HT1080 (cell line): ENCODE measurements around the gene GSTM1. TPM values are rescaled to one million over a fixed set of nuclear protein-coding genes. Genes with fewer than 3 reads are reported as not detected.
"Not testable (repeated sequence)": the region's sequence is repeated elsewhere in the genome, so short reads cannot be mapped to it uniquely, and the experiment has no call there.

ENCODE experiments used
- DNase-seq: peaks from one replicate; pipeline ENCODE4 v3.0.0-alpha.2; 2015; ENCODE audit warnings: low read depth
- total RNA-seq: library from RNA; depleted of rRNA; stranded (reverse); fragments of >200 nt; shearing (Covaris generic); gene quantifications from 2 replicates; pipeline ENCODE4 v1.2.3, GENCODE V29; 2014

Gene GSTM1
- total RNA-seq, 1 experiment from 2014 or later = 17.0 TPM

DNA sequence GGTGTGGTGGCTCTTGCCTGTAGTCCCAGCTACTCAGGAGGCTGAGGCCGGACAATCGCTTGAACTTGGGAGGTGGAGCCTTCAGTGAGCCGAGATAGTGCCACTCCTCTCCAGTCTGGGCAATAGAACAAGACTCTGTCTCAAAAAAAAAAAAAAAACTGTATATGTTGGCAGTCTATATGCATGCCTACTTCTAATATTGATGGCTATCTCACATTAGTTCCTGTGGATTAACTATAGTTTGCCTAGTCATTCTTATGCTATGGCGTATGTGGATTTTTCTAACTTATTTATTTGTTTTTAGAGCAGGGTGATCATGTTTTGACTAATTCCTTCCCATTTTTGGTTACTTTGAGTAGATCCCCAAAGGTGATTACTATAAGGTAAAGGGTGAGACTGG is 9.4 kb downstream of the GSTM1 start:
- DNase-seq = no peak

DNA sequence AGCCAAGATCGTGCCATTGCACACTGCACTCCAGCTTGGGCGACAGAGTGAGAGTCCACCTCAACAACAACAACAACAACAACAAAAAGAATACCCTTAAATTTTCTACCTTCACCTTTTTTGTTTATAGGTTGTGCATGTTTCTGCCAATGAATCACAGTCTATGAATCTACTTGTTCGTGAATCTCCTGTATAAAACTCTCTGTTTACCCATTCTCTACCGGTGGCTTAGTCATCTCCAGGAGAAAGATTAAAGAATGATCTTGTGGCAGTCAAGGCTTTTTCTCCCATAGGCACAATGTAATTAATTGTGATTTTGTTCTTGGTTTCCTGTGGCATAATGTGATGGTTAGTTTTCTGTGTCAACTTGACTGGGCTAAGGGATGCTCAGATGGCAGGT is 10.2 kb downstream of the GSTM1 start:
- DNase-seq = not testable (repeated sequence)

DNA sequence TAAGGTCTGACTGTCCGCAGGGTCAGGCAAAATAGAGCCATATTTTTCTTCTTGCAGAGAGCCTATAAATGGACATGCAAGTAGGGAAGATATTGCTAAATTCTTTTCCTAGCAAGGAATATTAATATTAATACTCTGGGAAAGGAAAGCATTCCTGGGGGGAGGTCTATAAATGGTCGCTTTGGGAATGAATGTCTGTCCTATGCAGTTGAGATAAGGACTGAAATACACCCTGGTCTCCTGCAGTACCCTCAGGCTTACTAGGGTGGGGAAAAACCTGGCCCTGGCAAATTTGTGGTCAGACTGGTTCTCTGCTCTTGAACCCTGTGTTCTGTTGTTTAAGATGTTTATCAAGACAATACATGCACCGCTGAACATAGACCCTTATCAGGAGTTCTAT is 15.3 kb downstream of the GSTM1 start:
- DNase-seq = not testable (repeated sequence)

DNA sequence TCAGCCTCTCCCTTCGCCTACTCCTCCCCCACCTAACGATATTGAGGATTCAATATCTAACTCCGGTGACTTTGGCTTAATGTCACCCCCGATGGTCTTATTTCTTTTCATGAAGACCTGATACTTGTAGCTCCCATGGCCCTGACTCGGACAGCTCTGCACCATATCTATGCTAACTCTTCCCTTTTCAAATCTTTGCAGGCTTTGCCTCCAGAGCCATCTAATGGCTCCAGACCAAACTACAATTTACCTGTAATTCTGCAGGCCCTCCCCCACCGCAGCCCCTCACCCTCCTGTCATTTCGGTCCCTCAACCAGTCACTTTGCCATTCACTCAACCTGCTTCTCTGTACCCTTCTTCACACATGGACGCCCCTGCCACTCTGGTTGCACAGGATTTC is 16.6 kb downstream of the GSTM1 start:
- no peak for DNase-seq

DNA sequence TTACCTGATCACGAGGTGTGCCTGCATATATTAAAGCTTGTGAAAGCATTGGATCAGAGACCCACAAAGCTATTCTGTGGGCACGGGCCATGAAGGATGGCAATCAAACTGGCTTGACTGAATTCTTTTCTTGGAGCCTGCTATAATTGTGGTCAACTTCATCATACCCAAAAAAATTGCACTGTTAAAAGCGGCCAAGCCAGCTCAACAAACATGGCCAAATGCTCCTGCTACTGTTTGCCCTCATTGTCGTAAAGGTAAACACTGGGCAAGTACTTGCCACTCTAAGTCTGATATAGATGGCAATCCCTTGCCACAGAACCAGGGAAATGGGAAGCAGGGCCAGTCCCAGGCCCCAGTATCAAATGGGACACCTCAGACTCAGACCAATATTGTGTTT is 17.8 kb downstream of the GSTM1 start:
- no peak for DNase-seq

DNA sequence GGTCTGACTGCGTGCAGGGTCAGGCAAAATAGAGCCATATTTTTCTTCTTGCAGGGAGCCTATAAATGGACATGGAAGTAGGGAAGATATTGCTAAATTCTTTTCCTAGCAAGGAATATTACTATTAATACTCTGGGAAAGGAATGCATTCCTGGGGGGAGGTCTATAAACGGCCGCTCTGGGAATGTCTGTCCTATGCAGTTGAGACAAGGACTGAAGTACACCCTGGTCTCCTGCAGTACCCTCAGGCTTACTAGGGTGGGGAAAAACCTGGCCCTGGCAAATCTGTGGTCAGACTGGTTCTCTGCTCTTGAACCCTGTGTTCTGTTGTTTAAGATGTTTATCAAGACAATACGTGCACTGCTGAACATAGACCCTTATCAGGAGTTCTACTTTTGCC is 21.3 kb downstream of the GSTM1 start:
- not testable (repeated sequence) for DNase-seq

DNA sequence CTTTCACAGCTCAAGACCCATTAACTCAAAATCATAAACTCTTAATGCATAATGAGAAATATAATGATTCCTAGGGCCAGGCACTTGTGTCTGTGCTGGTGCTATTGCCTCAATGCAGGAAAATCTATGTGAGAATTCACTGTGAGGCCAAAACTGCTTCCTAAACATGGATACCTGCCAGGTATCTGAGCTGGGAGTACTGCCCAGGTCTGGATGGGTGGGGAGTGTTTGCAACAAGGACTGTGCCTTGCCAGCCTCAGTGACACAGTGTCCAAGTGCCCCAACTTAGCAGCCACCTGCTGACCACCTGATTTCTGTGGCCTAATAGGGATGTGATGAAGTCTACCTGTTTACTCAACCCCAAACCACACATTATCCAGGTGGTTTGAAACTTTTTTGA is 22.2 kb downstream of the GSTM1 start:
- not testable (repeated sequence) for DNase-seq

DNA sequence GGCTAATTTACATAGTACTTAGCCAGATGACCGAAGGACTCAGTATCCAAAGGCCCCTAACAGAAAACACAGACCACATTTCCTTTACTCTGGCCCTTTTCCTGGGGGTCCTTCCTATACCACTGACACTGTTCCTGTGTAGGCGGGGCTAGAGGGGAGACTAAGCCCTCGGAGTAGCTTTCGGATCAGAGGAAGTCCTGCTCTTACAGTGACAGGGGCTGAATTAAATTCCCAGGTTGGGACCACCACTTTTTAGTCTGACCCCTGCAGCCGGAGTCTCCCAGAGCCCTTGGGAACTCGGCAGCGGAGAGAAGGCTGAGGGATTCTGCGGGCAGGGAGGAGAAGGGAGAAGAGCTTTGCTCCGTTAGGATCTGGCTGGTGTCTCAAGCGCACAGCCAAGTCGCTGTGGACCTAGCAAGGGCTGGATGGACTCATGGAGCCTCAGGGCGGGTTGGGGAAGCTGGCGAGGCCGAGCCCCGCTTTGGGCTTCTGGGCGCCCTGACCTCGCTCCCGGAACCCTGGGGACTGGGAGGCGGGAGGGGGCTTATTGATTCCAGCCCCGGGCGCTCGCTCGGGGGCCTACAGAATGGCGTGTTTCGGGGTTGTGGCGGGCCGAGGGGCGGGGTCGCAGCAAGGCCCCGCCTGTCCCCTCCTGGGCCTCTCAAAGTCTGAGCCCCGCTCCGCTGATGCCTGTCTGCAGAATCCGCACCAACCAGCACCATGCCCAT is 24.1 kb downstream of the GSTM1 start, which contains the start of gene GSTM5:
TSS of gene GSTM5 (plus strand) at position 659 of the 728 bp plus-strand sequence. CDS start at position 721, 62 bp downstream.
- not testable (repeated sequence) for DNase-seq

DNA sequence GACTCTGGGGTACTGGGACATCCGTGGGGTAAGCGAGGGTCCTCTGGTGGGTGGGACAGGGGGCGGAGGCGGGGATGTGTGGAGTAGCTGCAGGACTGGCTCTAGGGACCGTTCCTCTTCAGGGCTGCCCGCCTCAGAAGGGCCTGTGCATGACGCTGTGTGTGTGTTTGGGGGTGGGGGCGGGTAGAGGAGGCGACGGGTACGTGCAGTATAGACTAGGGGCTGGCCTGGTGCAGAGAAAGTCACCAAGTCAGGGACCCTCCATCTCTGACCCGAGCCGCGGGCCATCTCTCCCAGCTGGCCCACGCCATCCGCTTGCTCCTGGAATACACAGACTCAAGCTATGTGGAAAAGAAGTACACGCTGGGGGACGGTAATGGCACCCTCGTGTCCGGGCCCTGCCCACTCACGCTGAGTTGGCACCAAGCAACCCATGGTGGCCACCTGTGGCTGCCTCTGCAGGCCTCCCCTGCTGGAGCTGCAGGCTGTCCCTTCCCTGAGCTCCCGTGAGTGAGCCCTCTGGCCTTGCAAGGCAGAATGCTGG is 24.8 kb downstream of the GSTM1 start:
- DNase-seq = no peak

DNA sequence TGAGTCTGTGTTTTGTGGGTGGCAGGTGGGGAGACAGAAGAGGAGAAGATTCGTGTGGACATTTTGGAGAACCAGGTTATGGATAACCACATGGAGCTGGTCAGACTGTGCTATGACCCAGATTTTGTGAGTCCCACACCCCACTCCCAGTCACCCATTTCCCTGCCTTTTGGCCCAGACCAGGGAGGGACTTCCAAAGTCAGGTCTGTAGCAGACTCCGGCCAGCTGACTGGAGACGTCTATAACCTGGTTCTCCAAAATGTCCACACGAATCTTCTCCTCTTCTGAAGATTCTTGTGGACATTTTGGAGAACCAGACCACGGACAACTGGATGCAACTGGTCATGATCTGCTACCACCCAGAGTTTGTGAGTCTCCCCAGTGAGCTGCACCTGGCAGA is 26.0 kb downstream of the GSTM1 start:
- DNase-seq = no peak

DNA sequence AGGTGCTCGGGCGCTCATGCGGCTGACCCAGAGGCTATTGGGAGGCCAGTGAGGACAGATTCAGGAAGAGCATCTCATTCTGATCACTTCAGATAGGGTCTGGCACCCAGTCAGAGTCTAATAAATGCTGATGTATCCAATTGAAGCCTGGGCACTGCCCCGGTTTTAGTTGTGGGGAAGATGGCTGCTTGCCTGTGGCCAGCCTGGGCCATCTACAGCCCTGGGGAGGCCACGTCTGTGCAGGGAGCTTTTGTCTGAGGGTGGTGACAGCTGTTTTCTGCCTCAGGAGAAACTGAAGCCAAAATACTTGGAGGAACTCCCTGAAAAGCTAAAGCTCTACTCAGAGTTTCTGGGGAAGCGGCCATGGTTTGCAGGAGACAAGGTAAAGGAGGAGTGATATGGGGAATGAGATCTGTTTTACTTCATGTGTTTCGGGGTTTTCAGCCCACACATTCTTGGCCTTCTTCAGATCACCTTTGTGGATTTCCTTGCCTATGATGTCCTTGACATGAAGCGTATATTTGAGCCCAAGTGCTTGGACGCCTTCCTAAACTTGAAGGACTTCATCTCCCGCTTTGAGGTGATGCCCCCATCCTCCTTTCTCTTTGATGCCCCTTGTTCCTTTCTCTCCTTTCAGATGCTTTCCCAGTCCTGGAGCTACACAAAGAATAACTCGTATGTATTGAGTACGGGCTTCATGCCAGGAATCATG is 27.2 kb downstream of the GSTM1 start:
- no peak for DNase-seq

DNA sequence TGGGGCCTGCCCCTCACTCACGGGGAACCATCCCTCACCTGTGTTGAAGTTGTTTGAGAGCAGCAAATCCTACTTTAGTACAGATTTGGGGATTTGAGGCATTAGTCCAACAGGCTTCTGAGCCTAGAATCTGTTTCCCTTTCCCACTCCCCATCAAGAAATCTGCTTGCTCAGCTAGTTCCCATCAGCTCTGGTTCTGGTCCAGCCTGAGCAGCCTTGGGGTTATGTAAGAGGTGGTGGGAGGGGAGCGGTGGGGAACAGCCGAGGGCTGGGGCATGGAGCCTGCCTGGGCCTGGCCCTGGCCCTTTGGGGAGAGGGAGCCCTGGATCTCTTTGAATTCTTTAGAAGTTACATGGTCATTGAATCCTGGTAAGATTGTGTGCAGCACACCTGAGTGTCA is 28.5 kb downstream of the GSTM1 start:
- DNase-seq = no peak

DNA sequence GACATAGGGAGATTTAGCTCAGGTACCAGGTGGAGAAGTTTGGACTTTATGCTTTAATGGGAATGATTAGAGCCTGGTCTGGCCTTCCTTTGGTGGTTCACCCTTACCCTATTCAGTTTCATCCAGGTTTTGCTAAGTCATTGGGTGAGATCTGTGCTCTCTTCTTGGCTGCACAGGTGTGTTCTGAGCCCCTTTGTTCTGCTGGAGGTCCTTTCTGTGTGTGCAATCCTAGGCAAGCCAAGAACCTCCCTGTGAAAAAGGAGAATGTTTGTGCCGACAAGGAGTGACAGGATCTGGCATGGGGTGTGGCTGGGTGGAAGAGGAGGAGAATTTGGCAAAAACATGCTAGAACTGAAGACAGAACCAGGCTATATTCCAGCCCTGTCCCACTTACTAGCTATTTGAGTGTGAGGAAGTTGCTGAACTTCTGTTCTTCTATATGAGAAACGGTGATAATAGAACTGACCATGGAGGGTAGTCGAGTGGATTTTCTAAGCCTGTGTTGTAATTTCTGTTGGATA is 29.0 kb downstream of the GSTM1 start:
- no peak for DNase-seq

DNA sequence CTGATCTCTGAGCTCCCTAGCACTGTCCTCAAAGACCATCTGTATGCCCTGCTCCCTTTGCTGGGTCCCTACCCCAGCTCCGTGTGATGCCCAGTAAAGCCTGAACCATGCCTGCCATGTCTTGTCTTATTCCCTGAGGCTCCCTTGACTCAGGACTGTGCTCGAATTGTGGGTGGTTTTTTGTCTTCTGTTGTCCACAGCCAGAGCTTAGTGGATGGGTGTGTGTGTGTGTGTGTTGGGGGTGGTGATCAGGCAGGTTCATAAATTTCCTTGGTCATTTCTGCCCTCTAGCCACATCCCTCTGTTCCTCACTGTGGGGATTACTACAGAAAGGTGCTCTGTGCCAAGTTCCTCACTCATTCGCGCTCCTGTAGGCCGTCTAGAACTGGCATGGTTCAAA is 30.1 kb downstream of the GSTM1 start:
- no peak for DNase-seq

DNA sequence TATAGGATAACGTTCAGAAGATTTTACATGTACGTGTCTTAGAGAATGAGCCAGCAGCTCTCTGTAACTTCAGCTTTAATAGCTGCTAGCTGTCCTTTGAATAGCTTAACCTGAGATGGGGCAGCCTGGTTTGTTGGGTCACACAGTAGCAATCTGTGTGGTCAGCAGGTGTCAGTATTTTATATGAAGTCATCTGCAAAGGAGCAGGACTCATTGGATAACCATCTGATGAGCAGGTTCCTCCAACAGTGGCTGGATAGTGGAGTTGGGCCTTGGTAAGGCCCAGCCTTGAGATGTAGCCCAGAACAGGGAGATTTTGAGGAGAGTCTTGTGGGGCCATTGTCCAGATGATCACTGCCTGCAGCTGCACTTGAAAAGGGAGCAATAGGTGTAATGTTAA is 30.9 kb downstream of the GSTM1 start:
- peak; percentile 56 for DNase-seq

DNA sequence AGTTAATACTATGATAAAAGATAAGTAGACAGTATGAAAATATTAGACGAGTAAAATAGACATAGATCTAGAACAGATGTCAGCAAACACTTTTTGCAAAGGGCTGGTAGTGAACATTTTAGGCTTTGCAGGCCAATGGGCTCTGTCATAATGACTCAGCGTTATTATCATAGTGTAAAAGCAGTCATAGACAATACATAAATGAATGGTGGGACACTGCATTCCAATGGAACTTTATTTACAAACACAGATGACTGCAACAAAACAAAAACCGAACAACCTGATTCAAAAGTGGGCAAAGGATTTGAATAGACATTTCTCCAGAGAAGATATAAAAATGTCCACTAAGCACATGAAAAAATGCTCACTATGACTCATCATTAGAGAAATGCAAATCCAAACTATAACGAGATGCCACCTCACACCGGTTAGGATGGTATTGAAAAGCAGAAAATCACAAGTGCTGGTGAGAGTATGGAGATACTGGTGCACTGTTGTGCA is 31.8 kb downstream of the GSTM1 start:
- DNase-seq = peak; percentile 62

DNA sequence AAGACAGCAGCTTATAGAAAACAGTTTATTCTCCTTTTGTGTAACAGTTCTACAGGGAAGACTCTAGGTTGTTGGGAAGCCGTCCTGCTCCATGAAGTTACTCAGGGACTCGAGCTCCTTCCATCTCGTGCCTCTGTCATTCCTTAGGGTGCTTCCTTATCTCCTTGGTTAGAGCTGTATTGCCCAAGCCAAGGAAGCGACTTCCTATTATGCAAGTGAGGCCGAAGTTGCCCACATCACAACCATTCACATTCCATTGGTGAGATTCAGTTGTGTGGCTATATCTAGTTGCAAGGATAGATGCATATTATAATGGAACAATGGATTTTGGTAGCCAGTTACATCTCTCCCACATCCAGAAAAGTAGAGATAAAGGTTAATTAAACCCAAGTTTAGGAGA is 33.4 kb downstream of the GSTM1 start:
- DNase-seq = no peak

DNA sequence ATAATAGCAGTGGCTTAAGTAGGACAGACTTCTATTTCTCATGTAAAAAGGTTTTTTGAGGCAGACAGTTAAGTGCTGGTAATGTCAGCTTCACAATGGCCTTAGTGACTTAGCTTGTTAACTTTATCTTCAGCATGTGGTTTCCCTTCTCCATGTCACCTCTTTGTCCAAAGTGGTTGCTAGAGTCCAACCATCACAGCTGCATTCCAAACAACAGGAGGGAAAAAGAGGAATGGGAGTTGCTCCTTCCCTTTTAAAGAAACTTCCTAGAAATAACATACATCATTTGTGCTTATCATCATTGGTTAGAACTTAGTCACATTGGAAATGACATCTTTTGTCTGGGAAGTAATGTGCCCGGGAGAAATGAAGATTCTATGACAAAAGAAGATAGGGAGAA is 34.4 kb downstream of the GSTM1 start:
- DNase-seq = no peak

DNA sequence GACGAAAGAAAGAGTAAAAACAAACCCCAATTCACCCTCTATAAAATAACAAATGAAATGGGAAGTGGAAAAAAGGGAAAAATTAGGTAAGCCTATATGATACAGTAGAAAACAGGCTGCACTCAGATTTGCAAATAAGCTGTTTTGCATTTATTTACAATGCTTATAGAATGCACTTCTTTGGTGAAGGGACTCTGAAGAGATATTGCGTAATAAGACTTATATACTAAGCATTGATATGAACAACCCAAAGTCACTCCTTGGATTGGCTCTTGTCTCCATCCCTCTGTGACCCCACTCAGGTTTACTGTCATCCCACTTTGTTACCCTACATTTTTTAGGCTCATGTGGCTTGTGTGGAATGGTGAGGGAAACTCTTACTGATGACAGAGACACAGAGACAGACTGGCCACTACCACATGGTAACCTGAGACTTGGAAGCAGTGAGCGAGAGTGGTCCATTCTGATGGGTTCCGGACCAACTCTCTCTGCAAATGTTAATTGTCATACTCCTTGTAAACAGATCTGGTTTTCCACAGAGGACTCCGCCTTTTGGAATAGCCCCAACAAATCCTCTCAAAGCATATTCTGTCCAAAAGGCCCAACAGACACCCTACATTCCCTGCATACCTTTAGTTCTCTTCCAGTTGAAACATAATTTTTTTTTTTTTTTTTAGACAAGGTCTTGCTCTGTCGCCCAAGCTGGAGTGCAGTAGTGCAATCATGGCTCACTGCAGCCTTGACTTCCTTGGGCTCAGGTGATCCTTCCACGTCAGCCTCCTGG is 35.5 kb downstream of the GSTM1 start:
- DNase-seq = no peak

DNA sequence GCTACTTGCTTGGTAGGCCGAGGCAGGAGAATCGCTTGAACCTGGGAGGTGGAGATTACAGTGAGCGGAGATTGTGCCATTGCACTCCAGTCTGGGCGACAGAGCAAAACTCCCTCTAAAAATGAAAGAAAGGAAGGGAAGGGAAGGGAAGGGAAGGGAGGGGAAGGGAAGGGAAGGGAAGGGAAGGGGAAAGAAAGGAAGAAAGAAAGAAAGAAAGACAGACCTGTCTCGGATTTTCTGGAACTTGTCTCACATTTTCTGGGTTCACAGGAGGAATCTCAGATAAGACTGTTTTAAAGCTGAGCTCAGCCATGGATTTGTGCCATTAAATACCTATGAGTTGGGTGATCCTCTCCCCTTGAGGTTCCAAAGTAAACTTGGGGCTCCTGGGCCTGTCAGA is 37.3 kb downstream of the GSTM1 start:
- no peak for DNase-seq

DNA sequence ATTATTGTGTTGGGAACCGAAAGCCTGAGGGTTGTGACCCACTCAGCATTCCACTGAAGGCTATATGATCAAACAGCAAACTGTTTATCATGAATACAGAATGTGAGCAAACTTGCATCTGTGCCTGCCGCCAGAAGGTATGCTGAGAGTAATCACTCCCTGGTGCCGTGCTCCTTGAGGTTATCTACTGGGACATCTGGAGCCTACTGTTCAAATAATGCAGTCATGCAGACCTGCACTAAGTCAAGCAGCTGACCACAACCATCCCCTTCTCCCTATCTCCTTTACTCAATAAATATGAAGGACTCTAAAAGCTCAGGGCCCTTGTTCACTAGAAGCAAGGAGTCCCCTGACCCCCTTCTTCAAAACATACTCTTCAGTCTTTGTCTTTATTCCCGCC is 37.9 kb downstream of the GSTM1 start:
- no peak for DNase-seq
